DMS 273 (cell line): Measurements from ENCODE around the gene SLAMF7.
A peak's percentile ranks its signal among the peaks of the same experiment; 100 is the strongest.
"Not testable (repeated sequence)": the region's sequence is repeated elsewhere in the genome, so short reads cannot be mapped to it uniquely, and the experiment has no call there.

Experiments used
- DNase-seq: peaks from one replicate; lab custom pipeline; 2025; ENCODE audit not compliant: unreplicated experiment; lab: John Stamatoyannopoulos, UW

Gene SLAMF7

DNA sequence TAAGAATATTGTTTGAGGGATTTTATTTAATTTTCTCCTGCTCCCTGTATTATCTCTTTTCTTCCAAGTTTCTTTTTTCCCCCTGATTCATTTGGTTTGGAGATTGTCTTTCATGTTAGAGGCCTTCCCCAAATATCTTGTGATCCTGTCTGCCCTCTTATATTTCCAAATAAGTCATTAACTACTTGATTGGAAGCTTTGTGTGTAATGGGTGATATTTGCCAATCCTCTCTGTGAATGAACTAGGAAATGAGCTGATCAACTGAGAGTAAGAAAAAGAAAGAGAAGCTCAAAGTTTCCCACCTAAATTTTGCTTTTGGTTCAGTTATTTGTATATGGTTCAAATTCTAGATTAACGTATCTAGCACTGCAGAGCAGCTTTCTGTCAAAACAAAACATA is 33.3 kb downstream of the SLAMF7 start:
- DNase-seq: no peak

DNA sequence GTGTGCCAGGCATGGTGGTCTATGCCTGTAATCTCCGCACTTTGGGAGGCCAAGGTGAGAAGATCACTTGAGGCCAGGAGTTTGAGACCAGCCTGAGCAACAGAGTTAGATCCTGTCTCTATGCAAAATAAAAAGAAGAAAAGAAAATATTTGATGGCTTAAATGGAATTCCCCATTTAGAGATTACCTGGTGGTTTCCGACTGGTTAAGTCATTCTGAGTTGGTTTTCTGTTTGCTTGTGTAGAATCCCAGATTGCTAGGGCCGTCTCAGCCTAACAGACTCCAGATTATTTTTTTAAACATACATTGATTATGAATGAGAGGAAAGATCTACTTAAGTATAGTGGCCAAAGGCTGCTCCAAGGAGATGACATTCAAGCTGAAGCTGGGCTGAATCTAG is 34.0 kb downstream of the SLAMF7 start:
- DNase-seq: no peak

DNA sequence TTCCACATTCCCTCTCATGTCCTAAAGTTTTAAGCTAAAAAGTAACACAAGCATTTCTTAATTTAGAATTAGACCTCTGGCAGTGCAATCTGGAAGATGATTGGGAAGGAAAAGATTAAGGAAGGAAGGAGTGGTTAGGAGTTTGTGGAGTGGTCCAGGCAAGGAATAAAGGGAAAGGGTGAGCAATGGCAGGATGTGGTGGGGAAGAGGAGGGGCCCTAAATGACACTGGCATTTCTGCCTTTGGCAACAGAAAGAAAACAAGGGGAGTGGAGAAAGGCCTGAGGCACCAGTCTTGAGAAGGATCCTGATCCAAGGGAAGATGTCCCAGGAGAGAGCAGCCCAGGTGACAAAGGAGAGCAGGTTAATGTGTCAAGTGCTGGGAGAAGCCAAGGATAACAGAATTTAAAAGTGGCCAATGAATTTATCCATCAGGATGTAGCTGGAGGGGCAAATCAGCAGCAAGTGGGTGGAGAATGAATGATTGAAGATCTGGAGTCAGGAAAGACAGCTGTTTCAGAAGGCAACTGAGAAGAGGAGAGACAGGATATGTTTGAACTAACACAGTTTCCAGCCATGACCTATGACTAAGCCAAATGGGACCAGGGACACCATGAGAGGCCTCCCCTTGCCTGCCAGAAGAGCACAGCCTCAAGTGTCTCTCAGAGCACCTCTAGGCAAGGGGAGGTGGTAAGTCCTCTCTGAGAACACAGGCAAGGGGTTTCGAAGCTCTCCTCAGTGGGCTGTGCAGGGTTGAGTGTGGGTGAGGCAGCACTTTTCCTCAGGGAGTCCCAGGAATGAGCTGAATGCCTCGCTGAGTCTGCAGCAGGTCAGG is 36.1 kb downstream of the SLAMF7 start:
- no peak for DNase-seq

DNA sequence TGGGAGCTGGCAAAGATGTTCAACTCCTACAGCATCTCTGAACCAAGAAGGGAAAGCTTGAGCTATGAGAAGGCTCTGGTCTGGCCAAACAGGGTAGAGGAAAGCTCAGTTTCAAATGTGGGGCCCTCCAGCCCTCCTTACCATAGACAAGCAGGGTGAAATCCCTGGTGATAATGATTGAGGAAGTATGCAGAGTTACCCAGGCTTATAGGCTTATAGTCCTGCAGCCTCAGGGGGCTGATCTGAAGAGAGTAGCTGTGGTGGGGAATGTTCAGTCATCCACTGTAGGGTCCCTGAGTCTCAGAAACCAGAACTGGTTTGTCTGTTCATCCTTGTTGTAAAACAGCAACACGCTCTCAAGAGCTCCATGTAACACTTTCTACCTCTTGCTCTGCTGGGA is 37.1 kb downstream of the SLAMF7 start:
- DNase-seq: no peak

DNA sequence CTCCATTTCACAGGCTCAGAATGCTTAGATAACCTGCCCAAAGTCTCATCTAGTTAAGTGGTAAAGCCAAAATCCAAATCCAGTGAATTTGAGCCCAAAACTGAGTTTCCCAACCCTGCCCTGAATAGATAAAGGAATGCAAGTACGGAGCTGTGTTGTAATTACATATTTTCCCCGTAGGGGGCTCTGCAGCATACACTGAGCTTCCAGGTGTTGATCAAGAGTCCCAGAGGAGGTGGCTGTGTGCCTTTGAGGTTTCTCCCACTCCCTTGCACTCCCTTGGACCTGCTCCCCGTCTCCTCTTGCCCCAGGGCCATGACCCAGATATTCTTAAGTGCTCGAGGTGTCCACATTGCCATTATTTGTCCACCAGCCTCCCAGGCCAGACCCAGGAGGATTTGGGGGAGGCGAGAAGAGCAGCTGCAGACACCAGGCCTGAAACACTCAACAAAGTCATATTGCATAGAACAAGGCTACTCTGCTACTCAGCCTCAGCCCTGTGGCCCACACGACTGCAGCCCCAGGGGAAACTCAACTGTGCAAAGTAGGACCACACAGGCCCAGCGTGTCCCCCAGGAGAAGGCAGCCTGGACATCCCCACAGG is 38.5 kb downstream of the SLAMF7 start:
- DNase-seq: peak; percentile 59

DNA sequence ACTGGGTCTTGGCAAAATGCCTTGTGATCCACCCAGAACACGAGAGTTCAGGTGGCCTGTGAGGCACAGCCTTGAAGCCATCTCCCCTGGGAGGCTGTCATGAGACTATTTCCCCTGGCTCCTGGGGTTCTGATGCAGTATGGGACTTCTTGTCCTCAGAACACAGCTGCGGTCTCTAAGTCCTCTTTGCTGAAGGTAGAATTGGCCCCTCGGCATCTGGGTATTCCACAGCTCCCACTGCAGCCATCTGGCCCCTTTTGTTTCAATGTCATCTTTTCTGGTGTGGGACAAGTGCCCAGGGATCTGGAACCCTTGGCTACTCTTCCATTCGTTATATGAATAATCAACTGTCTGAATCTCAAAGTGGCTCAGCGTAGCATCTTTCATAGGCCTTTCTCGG is 39.9 kb downstream of the SLAMF7 start:
- DNase-seq: no peak

DNA sequence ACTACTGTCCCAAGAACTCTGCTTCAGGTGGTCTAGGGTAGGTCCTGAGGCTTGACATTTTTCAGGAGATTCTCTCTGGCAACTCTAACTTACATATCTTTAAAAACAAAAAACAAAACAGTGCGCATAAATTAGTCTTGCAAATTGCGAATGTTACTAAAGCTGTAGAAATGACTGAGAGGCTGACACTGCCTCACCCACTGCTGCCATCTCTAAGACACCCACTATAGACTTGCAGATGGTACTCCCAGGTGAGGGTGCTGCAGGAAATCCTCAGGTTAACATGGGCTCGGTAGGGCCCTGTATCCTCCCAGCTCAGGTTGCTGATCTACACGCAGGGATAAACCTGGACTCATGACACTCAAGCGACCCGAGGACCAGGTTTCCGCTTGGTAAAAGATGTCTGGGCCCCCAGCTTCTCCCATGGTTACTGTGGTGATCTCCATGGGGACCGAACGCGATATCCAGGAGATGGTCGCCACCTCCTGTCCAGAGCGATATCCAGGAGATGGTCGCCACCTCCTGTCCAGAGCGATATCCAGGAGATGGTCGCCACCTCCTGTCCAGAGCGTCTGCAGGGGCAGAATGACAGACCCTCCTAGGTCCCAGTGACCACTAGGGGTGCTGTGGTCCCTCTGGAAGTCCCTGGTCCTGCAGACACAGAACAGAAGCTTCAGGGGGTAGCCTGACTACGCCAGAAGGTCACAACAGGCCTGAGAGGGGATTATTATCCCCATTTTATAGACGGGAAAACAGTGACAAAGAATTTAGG is 40.8 kb downstream of the SLAMF7 start:
- peak; percentile 58 for DNase-seq

DNA sequence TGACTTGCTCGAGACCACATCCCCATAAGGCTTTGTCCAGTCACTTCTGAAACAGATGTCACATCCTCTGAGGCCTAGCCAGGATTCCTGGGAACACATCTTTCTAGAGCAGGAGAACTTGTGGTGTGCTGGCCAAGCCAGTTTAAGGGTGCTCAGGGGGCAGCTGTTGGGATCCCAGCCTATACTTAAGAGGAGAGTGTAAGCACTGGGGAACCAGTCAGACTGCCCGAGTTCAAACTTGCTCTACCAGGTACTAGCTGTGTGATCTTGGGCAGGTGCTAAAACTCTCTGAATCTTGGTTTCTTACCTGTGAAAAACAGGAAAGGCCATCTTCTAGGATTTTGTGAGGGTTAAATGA is 41.3 kb downstream of the SLAMF7 start:
- no peak for DNase-seq

DNA sequence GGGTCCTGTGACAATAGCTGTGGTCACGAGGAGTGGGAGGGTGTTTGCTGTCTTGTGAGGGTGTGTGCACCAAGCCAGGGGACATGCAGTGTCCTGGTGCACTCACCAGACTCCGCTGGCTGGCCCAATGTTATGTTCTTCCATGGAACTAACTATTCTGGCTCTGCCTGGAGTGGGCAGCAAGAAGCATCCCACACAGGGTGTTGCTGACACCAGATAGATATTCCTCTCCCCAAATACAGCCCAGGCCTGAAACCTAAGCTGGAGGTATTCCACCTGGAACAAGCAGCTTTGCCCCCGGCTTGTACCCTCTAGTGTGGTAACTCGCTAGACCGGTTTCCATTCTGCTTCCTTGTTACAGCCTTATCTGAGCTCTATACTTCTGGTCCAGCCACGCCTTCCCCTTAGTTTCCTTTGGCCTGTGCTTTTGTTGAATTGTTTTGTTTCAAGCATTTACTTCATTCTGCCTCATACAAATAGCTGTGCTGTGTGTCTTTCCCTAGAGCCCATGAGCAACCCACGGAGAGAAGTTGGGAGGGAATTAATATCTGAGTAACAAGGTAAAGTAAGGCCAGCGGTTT is 42.2 kb downstream of the SLAMF7 start:
- no peak for DNase-seq

DNA sequence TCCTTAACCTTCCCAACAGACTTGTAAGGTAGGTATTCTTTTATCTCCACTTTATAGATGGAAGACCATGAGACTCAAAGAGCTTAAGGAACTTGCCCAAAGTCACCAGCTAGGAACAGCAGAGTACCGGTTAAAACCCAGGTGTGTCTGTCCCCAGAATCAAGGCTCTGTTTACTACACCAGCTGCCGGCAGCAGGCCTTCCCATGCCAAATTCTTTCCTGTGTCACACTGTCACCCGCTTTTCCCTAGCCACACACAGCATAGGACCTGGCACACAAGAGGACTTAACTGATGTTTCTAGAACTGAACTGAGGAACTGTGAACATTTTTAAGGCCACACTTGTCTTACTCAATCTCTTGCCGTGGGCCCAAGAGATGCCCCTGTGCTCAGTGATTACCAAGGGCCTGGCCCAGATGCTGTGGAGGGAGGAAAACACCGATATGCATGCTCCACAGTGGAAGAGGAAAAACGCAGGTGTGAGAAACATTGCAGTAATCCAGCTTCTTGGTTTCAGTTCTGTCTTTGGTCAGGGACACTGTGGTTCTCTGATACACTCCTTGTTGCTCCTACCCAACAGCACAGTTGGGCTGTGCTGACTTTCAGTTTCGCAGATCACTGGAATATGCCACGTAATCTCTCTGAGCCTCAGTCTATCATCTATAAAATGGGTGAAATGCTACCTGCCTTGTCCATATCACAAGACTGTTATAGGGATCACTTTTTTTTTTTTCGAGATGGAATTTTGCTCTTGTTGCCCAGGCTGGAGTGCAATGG is 43.1 kb downstream of the SLAMF7 start:
- DNase-seq: no peak

DNA sequence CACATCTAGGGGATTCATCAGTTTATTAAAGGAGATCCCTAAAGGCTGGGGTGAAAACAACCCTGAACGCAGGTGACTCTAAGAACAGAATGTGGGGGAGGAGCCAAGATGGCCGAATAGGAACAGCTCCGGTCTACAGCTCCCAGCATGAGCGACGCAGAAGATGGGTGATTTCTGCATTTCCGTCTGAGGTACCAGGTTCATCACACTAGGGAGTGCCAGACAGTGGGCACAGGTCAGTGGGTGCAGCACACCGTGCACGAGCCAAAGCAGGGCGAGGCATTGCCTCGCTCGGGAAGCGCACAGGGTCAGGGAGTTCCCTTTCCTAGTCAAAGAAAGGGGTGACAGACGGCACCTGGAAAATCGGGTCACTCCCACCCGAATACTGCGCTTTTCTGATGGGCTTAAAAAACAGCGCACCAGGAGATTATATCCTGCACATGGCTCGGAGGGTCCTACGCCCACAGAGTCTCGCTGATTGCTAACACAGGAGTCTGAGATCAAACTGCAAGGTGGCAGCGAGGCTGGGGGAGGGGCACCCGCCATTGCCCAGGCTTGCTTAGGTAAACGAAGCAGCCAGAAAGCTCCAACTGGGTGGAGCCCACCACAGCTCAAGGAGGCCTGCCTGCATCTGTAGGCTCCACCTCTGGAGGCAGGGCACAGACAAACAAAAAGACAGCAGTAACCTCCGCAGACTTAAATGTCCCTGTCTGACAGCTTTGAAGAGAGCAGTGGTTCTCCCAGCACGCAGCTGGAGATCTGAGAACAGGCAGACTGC is 44.1 kb downstream of the SLAMF7 start:
- not testable (repeated sequence) for DNase-seq

DNA sequence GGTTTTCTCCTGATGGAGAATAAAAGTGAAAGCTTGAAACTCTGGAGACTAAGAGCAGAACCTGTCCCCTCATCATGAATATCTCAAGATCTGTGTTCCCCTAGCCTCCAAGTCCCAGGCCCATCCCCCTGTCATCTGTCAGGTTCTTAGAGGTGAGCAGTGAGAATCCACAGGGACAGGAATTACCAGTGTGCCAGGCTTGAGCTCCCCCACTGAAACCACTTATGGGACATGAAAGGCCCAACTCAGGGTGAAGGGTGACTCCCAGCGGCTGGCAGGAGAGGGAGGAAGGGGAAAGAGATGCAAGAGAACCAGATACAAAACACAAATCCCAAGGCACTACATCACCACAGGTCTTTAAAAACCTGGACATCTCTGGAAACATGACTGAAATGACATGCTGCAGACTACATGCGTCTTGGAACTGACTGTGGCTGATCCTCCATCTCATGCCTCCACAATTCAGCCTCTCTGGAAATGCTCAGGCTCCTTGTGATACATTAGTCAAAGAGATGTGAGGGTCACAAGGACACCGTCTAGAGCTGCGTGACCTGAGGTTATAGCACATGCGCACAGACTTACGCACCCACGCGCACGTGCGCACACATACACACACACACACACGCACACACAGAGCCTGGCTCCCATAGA is 50.1 kb downstream of the SLAMF7 start:
- DNase-seq: no peak

DNA sequence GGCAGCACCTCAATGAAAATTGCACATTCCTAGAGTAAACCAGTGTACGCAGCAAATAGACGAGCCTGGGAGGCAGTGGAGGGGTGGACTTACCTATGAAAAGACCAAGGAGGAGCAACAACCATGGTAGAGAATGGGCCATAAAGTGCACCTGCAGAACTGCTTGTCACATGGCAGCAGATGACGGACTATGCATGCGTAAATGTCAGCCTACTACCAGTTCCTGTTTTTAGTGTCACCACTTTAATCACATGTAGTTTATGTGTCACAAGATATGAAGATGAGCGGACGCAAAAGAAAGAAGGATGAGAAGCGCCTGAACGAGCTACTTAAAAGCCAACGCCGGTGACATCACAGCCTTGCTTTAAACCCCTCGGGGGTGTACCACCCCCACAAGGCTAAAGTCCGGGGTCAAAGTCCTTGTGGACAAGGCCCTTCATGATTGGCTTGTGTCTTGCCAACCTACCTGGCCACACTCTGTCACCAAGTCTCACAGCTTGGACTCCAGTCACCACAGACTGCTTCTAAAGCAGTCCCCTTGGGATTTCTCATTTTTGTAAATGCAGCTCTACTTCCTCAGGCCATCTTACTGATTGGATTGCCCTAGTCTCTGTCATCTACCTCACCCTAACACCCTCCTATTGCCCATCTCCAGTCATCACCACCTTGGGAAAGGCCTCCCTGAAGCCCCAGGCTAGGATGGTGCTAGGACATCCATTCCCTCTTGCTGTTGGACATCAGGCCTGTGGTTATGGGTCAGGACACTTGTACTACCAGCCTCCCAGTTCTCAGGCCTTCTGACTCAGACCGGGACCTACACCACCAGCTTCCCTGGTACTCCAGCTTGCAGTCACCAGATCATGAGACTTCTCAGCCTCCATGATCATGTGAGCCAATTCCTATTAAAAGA is 50.9 kb downstream of the SLAMF7 start:
- no peak for DNase-seq

DNA sequence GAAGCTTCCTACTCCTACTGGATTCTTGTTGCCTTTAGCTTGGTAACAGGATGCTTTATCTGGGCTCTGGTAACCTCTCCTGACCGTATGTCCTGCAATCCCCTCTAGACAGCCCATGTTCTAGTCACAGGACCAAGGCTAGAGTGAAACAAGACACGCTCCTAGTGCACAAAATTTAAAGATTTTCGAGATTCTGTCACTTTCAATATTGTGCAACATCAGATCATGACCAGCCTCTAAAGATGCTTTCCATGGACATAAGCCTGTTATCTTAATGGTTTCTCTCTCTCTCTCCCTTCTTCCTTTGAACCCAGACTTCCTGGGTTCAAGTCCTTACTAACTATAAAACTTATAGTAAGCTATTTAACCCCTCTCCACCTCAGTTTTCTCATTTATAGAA is 55.3 kb downstream of the SLAMF7 start:
- no peak for DNase-seq

DNA sequence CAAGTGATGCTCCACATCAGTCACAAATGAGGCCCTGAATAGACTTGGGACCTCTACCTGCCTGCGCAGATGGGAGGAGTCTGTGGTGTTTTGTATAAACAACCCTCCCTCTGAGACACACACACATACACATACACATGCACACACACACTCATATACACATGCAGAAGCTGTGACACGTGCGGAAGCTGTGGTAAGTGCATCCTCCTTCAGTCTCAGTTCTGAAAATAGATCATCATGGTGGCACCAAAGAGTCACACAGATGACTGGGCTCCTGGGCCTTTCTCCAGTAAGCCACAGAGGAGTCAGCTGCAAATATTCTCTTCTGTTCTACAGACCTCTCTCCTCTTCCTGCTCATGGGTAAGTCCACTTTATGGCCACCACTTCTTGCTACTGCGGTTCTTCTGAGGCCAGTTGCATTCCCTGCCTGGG is 56.9 kb downstream of the SLAMF7 start, which contains the start of gene LY9:
Gene LY9 (plus strand): TSS at position 224 of the 433 bp plus-strand sequence. CDS start 14 bp downstream, at position 238.
- no peak for DNase-seq

DNA sequence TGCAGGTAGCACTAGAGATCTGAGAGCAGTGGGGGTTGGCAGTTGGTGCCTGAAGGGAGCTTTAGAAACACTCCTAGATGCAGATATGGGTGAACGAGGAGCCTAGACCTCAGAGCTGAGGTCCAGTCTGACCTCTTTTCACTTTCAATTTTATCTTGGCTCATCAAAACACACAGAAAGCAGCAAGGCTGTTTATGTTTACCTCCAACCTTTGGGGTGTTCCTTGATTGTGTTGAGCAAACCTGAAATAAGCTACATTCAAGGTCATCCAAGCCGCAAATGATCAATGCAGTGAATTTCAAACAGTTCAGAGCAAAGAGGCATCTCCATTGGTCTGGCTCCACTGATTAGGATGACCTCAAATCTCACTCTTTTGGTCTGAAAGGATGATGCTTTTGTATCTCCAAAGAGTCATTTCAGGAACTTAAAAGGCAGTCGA is 58.2 kb downstream of the SLAMF7 start:
- no peak for DNase-seq

DNA sequence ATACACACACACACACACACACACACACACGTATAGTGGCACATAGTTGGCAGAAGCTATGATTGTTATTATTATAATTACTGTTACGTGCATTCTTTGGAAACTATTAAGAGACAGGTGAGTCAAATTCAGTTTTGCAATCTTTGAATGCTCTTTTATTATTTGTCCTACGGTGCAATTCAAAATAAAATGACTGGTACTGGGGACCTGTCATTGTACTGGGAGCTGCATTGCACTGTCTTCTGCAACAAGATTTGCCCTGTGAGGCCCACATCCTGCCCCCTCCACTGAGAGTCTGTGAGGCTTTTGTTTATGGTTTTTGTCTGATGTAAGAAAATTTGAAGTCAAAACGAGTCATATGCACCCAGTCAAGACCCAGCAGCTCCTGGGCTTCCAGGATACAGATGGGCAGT is 58.8 kb downstream of the SLAMF7 start:
- DNase-seq: no peak

DNA sequence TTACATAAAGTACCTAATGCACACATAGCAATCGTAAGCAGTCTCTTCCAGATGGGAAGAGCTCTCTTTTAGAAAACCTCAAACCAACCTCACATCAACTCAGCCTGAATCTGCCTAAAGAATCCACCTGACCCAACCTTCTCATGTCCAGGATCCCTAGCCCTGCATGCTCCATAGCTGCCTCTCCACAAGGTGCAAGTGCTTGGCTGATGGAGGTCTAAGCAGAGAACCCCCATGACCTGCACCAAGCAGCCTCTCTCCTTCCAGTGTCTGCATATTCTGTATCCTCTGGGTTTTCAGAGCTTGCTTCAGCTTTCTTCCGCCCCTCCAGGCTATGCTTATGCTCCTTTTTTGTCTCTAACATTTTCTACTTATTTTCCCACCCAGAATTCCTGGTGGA is 59.4 kb downstream of the SLAMF7 start:
- DNase-seq: no peak
